ENCODE results near the gene ZCCHC8.

DNA sequence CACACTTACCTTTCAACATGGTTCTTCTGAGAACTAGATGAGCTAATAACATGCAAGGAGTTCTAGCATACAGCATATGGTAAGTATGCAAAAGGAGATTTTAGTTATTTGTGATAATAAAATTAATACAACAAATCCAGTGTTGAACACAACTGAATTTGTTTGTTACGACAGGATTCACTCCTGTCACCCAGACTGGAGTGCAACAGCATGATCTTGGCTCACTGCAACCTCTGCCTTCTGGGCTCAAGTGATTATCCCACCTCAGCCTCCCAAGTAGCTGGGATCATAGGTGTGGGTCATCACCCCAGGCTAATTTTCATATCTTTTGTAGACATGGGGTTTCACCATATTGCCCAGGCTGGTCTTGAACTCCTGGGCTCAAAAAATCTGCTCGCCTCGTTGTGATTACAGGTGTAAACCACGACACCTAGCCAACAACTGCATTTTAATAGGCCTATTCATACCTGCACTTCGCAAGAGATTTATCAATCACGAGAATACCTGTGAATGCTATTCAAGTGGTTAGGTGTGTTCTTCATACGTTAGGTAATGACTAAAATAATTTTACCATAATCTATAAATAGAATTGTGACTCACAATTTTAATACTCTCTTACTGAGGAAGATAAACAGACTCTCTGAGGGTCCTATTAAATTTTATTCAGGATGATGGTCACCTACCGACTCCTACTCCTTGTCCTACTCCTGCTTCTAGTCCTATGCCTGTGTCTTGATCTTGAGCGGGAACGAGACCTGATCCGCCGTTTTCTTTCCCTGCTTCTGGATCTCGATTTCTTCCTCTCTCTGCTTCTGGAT, 16.0 kb upstream of the ZCCHC8 start:
- no peak for TF ChIP-seq NFE2L2 (conservative IDR thresholded peaks at IDR 0.05; ENCODE audit: low read length)
- no peak for TF ChIP-seq FOSB (CRISPR knock-in tag; IDR thresholded peaks at IDR 0.05)
- TF ChIP-seq, protein P1, sequence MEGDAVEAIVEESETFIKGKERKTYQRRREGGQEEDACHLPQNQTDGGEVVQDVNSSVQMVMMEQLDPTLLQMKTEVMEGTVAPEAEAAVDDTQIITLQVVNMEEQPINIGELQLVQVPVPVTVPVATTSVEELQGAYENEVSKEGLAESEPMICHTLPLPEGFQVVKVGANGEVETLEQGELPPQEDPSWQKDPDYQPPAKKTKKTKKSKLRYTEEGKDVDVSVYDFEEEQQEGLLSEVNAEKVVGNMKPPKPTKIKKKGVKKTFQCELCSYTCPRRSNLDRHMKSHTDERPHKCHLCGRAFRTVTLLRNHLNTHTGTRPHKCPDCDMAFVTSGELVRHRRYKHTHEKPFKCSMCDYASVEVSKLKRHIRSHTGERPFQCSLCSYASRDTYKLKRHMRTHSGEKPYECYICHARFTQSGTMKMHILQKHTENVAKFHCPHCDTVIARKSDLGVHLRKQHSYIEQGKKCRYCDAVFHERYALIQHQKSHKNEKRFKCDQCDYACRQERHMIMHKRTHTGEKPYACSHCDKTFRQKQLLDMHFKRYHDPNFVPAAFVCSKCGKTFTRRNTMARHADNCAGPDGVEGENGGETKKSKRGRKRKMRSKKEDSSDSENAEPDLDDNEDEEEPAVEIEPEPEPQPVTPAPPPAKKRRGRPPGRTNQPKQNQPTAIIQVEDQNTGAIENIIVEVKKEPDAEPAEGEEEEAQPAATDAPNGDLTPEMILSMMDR (IDR thresholded peaks at IDR 0.05): no peak
- TF ChIP-seq POLR2A (IDR thresholded peaks at IDR 0.05; ENCODE audit: low read length): no peak
- no peak for TF ChIP-seq CEBPB (IDR thresholded peaks at IDR 0.05)
